NK-92 (cell line): ENCODE data around the gene DLL3.

ENCODE experiments used
- DNase-seq: peaks from one replicate; lab custom pipeline; 2025; ENCODE audit not compliant: unreplicated experiment; lab: John Stamatoyannopoulos, UW

DLL3 gene

GRCh38 chr19:39515551-39516191, 16.9 kb downstream of the DLL3 start:
- no peak for DNase-seq

GRCh38 chr19:39516270-39516669, 17.5 kb downstream of the DLL3 start:
- DNase-seq = no peak

- DNase-seq = no peak
Measured at GRCh38 chr19:39517432-39517831, 18.7 kb downstream of the DLL3 start.

- no peak for DNase-seq
Measured at GRCh38 chr19:39518458-39518857, 19.7 kb downstream of the DLL3 start.

GRCh38 chr19:39518975-39519374, 20.2 kb downstream of the DLL3 start:
- no peak for DNase-seq

GRCh38 chr19:39520541-39521484, 22.1 kb downstream of the DLL3 start:
- DNase-seq = no peak

- DNase-seq = no peak
Measured at GRCh38 chr19:39524495-39524894, 25.7 kb downstream of the DLL3 start.

GRCh38 chr19:39525205-39525604, 26.5 kb downstream of the DLL3 start:
- no peak for DNase-seq

GRCh38 chr19:39531834-39532232, 33.1 kb downstream of the DLL3 start:
- DNase-seq = no peak

GRCh38 chr19:39532233-39533002, 33.7 kb downstream of the DLL3 start, which contains the start of gene EID2B:
TSS of gene EID2B (minus strand) at chr19:39532852. CDS start at chr19:39532802, 50 bp downstream.
- peak; percentile 76 for DNase-seq

- no peak for DNase-seq
Measured at GRCh38 chr19:39533003-39533512, 34.3 kb downstream of the DLL3 start.

GRCh38 chr19:39533791-39534190, 35.0 kb downstream of the DLL3 start:
- no peak for DNase-seq

- no peak for DNase-seq
Measured at GRCh38 chr19:39539165-39539517, 40.4 kb downstream of the DLL3 start.

GRCh38 chr19:39539518-39540332, 41.0 kb downstream of the DLL3 start, which contains the start of gene EID2:
TSS of gene EID2 (minus strand) at chr19:39540161. CDS start at chr19:39540079, 82 bp downstream.
- peak; percentile 47 for DNase-seq

- DNase-seq = no peak
Measured at GRCh38 chr19:39540333-39540673, 41.6 kb downstream of the DLL3 start.

GRCh38 chr19:39542206-39542605, 43.5 kb downstream of the DLL3 start:
- no peak for DNase-seq

- no peak for DNase-seq
Measured at GRCh38 chr19:39543477-39543857, 44.7 kb downstream of the DLL3 start.

GRCh38 chr19:39544226-39544903, 45.6 kb downstream of the DLL3 start:
- DNase-seq = no peak

GRCh38 chr19:39544911-39545310, 46.2 kb downstream of the DLL3 start:
- no peak for DNase-seq

GRCh38 chr19:39546599-39546998, 47.9 kb downstream of the DLL3 start:
- DNase-seq = no peak
